C4-2B (cell line): ENCODE data around the gene RIT2.

Experiments used
- H3K27ac ChIP-seq: fragments of 450-650 bp; 2 replicates; pipeline ENCODE4 v1.5.1; 2017
- ZFX ChIP-seq: fragments of 450-650 bp; IDR thresholded peaks from 2 replicates; pipeline ENCODE4 v1.6.1; 2017
- TF ChIP-seq, protein P1 (sequence below): fragments of 450-650 bp; conservative IDR thresholded peaks from 2 replicates; pipeline ENCODE4 v1.5.1; 2017; ENCODE audit warnings: mild to moderate bottlenecking

The RIT2 gene

DNA sequence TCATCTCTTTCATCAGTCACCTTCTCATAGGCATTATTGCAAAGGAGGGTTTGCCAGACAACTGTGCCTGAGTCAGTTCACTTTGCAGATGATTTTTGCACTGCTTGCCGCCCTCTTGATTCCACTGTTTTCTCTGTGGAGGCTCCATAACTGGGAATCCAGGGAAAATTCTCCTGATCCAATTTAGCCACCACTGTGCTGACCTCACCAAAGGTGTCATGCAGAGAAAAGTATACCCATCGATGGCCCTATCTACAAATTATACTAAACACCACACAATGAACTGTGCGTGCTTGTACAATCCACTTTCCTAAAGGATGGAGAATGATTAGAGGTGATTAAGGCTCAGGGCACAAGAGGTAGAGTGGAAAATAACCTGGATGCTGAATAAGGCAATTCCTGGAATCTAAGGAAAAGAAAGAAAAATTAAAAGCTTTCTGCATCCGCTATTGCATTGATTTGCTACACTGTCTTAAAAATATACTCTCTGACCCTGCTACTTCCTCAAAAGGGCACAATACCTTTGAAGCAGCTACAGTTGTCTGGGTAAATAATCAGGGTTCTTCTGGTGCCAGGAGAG, 409.4 kb downstream of the RIT2 start:
- H3K27ac ChIP-seq: peak overlapping the region; percentile 66

More for the DNA sequence above, 409.4 kb downstream of the RIT2 start:
- no peak for TF ChIP-seq ZFX
- TF ChIP-seq, protein P1, sequence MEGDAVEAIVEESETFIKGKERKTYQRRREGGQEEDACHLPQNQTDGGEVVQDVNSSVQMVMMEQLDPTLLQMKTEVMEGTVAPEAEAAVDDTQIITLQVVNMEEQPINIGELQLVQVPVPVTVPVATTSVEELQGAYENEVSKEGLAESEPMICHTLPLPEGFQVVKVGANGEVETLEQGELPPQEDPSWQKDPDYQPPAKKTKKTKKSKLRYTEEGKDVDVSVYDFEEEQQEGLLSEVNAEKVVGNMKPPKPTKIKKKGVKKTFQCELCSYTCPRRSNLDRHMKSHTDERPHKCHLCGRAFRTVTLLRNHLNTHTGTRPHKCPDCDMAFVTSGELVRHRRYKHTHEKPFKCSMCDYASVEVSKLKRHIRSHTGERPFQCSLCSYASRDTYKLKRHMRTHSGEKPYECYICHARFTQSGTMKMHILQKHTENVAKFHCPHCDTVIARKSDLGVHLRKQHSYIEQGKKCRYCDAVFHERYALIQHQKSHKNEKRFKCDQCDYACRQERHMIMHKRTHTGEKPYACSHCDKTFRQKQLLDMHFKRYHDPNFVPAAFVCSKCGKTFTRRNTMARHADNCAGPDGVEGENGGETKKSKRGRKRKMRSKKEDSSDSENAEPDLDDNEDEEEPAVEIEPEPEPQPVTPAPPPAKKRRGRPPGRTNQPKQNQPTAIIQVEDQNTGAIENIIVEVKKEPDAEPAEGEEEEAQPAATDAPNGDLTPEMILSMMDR: no peak
